Common myeloid progenitor, CD34-positive (primary cell): ENCODE results near the gene NPIPB9.
"Not testable (repeated sequence)": the region's sequence is repeated elsewhere in the genome, so short reads cannot be mapped to it uniquely, and the experiment has no call there.

Experiments used
- CTCF ChIA-PET: fragments of 350-600 bp; sonication (Branson Sonifier 250); formaldehyde crosslinking; loops from one replicate; lab custom pipeline; 2021; ENCODE audit warnings: antibody characterized with exemption; lab: Charles Lee
- POLR2A ChIA-PET: fragments of 350-600 bp; sonication (Branson Sonifier 250); formaldehyde crosslinking; loops from one replicate; lab custom pipeline; 2021; ENCODE audit warnings: antibody characterized with exemption; lab: Charles Lee
- DNase-seq, 3 donors: peaks; one replicate each; pipeline versions ENCODE4 v3.0.0 to v3.0.0-alpha.2; 2013
- H3K27ac ChIP-seq, 2 experiments: 1 replicate in 1 of 2; 2 replicates in 1 of 2; pipeline ENCODE4 v1.7.0; 2013; ENCODE audit warnings: inconsistent platforms in 2 of 2, low read length in 2 of 2, mild to moderate bottlenecking in 2 of 2, low read depth in 1 of 2, moderate library complexity in 1 of 2; ENCODE audit not compliant: severe bottlenecking in 2 of 2, insufficient read depth in 1 of 2, poor library complexity in 1 of 2
- H3K27me3 ChIP-seq, 5 experiments: replicated peaks in 2 of 5; 1 replicate in 3 of 5; 2 replicates in 2 of 5; pipeline versions ENCODE4 v1.6.1 to v1.7.0; 2013; ENCODE audit warnings: low read length in 4 of 5, mild to moderate bottlenecking in 2 of 5, moderate library complexity in 2 of 5, inconsistent platforms in 1 of 5; ENCODE audit not compliant: insufficient read depth in 5 of 5, control insufficient read depth in 4 of 5
- H3K36me3 ChIP-seq, 4 experiments: 1 replicate in 2 of 4; 2 replicates in 2 of 4; pipeline versions ENCODE4 v1.6.1 to v1.7.0; 2013; ENCODE audit warnings: low read length in 3 of 4, control low read depth in 1 of 4, mild to moderate bottlenecking in 1 of 4; ENCODE audit not compliant: control insufficient read depth in 4 of 4, insufficient read depth in 4 of 4
- H3K4me1 ChIP-seq, 4 experiments: 1 replicate in 3 of 4; 2 replicates in 1 of 4; pipeline versions ENCODE4 v1.6.1 to v1.7.1; 2013; ENCODE audit warnings: low read length in 3 of 4, mild to moderate bottlenecking in 3 of 4, control low read depth in 1 of 4, inconsistent platforms in 1 of 4, moderate library complexity in 1 of 4; ENCODE audit not compliant: control insufficient read depth in 4 of 4, insufficient read depth in 4 of 4; ENCODE audit errors: control extremely low read depth in 1 of 4
- H3K4me3 ChIP-seq, 7 experiments: 1 replicate in 4 of 7; 2 replicates in 3 of 7; pipeline versions ENCODE4 v1.5.1 to v1.7.0; 2013; ENCODE audit warnings: mild to moderate bottlenecking in 7 of 7, low read length in 6 of 7, moderate library complexity in 6 of 7, inconsistent platforms in 2 of 7, low read depth in 2 of 7, control low read depth in 1 of 7; ENCODE audit not compliant: insufficient read depth in 4 of 7, control insufficient read depth in 1 of 7; ENCODE audit errors: extremely low read depth in 1 of 7
- H3K9me3 ChIP-seq, 5 experiments: 1 replicate in 4 of 5; 2 replicates in 1 of 5; pipeline versions ENCODE4 v1.6.1 to v1.7.1; 2013; ENCODE audit warnings: low read length in 4 of 5, mild to moderate bottlenecking in 2 of 5, inconsistent platforms in 1 of 5, low read depth in 1 of 5, moderate library complexity in 1 of 5; ENCODE audit not compliant: control insufficient read depth in 4 of 5, insufficient read depth in 2 of 5; ENCODE audit errors: control extremely low read depth in 1 of 5
- WGBS: methylation state at CpG from one replicate; pipeline ENCODE4 v1.1.5; 2013; ENCODE audit not compliant: insufficient coverage; 5-methylcytosine and 5-hydroxymethylcytosine counted together

NPIPB9 gene

DNA sequence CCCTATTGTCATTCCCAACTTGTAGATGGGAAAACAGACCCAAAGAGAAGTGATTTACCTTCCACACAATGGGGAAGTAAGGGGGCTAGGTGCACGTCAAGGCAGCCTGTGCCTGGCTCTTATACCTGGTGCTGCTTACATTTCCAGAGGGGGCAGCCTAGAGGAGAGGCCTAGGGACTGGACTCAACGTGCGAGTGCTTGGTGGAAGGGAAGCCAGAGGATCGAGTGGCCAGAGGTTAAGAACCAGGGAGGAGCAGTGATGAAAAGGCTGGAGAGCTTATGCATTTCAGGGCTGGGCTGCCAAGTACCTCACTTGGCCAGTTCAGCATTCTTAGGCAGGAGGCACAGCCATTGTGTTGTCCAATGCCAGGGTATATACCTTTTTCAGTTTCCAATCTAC is 30.8 kb downstream of the NPIPB9 start:
- WGBS = no CpG with 5 or more reads among the region's 4 CpGs
- H3K4me3 ChIP-seq, POLR2A ChIA-PET, H3K9me3 ChIP-seq, H3K27ac ChIP-seq, H3K27me3 ChIP-seq, DNase-seq, H3K4me1 ChIP-seq, H3K36me3 ChIP-seq, CTCF ChIA-PET: not testable (repeated sequence)

DNA sequence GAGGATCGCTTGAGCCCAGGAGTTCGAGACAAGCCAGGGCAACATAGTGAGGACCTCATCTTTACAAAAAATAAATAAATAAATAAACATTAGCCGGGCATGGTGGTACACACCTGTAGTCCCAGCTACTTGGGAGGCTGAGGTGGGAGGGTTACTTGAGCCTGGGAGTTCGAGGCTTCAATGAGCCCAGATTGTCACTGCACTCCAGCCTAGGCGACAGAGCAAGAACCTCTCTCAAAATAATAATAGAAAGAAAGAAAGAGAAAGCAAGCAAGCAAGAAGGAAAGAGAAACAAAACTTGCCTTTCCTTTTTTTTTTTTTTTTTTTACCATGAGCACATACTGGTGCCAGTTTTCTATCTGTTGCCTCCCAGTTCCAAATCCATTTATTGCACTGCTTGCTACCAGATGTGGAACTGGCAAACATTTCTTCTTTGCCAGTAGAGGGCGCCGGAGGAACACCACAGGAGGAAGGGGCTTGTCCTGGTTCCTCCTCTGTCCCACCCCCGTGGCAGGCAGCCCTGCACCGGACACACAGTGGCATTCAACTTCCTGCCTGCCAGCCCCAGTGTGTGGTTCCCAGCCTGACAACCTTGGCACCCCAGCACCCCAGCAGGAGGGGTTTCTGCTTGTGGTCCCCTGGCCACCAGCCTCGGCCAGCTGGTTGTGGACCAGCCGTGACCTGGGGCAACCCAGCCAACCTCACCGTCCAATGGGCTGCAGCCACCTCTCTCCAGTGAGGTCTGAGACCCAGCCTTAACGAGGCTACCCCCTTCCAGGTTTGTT is 50.8 kb downstream of the NPIPB9 start:
- H3K27ac ChIP-seq, CTCF ChIA-PET, H3K27me3 ChIP-seq, H3K4me1 ChIP-seq, H3K36me3 ChIP-seq, H3K9me3 ChIP-seq, POLR2A ChIA-PET: not testable (repeated sequence)
- no CpG with 5 or more reads among the region's 13 CpGs for WGBS
- H3K4me3 ChIP-seq = peak overlapping the region in 2 of 7 experiments; percentile 6 to 28
- DNase-seq = peak in 2 of 3 donors; percentile 89 to 94

DNA sequence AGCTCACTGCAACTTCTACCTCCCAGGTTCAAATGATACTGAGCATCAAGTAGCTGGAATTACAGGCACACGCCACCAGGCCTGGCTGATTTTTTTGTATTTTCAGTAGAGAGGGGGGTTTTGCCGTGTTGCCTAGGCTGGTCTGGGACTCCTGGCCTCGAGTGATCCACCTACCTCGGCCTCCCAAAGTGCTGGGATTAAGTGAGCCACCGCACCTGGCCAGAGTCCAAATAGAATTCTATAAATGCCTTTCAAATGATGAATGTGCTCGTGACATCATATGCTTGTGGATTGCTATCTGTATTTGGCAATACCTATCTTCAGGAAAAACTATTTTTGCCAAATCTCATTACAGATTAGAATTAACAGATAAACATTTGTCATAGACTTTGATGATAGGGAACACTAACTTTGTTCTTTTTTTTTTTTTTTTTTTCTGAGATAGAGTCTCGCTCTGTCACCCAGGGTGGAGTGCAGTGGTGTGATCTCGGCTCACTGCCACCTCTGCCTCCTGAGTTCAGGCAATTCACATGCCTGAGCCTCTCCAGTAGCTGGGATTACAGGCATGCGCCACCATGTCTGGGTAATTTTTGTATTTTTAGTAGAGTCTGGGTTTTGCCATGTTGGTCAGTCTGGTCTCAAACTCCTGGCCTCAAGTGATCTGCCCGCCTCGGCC is 56.0 kb downstream of the NPIPB9 start:
- DNase-seq, H3K36me3 ChIP-seq, CTCF ChIA-PET, POLR2A ChIA-PET, H3K27ac ChIP-seq, H3K9me3 ChIP-seq, H3K4me1 ChIP-seq, H3K27me3 ChIP-seq, H3K4me3 ChIP-seq: not testable (repeated sequence)
- WGBS = no CpG with 5 or more reads among the region's 11 CpGs

DNA sequence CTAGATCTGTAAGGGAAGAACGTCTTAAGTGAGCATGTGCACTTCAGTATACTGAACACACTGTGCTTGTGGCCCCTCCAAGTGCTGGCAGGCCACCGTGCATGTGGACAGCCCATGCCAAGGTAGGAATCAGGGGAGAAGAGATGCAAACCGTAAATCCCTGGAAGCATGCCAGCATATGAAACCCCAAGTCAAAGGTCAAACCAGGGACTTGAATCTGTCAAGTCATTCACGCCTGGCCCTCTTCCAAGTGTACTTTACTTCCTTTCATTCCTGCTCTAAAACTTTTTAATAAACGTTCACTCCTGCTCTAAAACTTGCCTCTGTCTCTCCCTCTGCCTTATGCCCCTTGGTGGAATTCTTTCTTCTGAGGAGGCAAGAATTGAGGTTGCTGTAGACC is 68.4 kb downstream of the NPIPB9 start:
- POLR2A ChIA-PET = no interaction called here
- CTCF ChIA-PET = interaction anchor here (1.4 kb wide), 1 partner anchor 8 kb away, joined by 4 read pairs; no protein-coding TSS in a partner anchor
- Histone ChIP-seq H3K4me3 (no peak overlapping the region), H3K4me1 (peaks cover 8 to 15% (median 14%) of the 10 kb centered on the region in 4 experiments), H3K9me3 (peaks cover 0 to 7% (median 2%) of the 10 kb centered on the region in 5 experiments), H3K27ac (no peak overlapping the region), H3K27me3 (no peaks in the 10 kb centered on the region), H3K36me3 (peaks cover 6 to 21% (median 11%) of the 10 kb centered on the region in 4 experiments)
- DNase-seq = peak; percentile 18 to 66 (median 64)
- WGBS = 83% methylated on average over 5 of the region's 5 CpGs

DNA sequence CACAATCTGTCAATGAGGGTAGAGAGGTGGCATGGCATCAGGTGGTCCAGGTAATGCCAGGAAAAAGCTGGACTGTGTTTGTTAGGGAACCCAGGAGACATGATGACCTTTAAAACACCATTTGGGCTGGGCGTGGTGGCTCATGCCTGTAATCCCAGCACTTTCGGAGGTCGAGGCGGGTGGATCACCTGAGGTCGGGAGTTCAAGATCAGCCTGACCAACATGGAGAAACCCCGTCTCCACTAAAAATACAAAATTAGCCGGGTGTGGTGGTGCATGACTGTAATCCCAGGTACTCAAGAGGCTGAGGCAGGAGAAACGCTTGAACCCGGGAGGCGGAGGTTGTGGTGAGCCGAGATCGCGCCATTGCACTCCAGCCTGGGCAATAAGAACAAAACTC is 69.0 kb downstream of the NPIPB9 start:
- DNase-seq, H3K4me3 ChIP-seq, POLR2A ChIA-PET, H3K9me3 ChIP-seq, H3K27ac ChIP-seq, H3K27me3 ChIP-seq: not testable (repeated sequence)
- Histone ChIP-seq H3K4me1 (peaks cover 11 to 21% (median 20%) of the 10 kb centered on the region in 4 experiments), H3K36me3 (peaks cover 8 to 27% (median 15%) of the 10 kb centered on the region in 4 experiments)
- WGBS = 100% methylated on average over 5 of the region's 13 CpGs
- CTCF ChIA-PET = interaction anchor here (2.2 kb wide), 1 partner anchor 25 kb away, joined by 11 read pairs; the partner anchor contains the start of gene TUFM

DNA sequence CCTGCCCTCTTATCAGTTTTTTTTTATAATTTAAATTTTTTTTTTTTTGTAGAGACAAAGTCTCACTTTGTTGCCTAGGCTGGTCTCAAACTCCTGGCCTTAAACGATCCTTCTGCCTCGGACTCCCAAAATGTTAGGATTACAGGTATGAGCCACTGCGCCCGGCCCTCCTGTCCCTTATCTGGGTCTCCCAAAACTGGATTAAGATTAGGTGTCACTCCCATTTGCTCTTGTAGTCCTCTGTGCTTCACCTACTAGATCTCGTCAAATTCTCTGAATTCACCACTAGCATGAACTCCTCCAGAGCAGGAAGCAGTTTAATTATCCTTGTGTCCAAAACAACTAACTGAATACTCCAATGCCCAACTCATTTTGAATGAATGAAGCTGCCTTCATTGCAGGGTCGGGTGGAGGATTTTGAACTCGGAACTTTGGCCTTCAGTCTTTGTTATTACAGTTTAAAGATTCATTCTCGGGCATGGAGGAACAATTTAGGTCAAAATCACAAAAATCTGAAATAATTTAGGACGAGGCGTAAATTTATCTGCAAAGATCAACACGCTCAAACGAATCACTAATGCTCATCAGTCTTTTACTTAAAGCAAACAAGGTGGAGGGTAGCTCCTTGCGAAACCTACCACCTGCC is 70.4 kb downstream of the NPIPB9 start:
- Histone ChIP-seq H3K27me3 (no peaks in the 10 kb centered on the region), H3K9me3 (peaks cover 0 to 7% (median 2%) of the 10 kb centered on the region in 5 experiments), H3K4me1 (peaks cover 14 to 23% (median 21%) of the 10 kb centered on the region in 4 experiments), H3K27ac (peak overlapping the region; percentile 96 to 99), H3K36me3 (peaks cover 17 to 38% (median 28%) of the 10 kb centered on the region in 4 experiments), H3K4me3 (peak overlapping the region; percentile 69 to 96 (median 91))
- WGBS = 40% methylated on average over 12 of the region's 13 CpGs
- peak in 2 of 3 donors; percentile 15 to 30 for DNase-seq
- POLR2A ChIA-PET = interaction anchor here (1.0 to 1.2 kb wide), 2 partner anchors 24 to 40 kb away, joined by 3 read pairs; partner anchors contain the start of gene TUFM
- CTCF ChIA-PET = interaction anchor here (1.5 to 2.2 kb wide), 4 partner anchors 9 to 123 kb away, joined by 3 to 11 read pairs (median 6); partner anchors contain the start of gene TUFM
